K562 (cell line): Measurements from ENCODE around the gene PRKG1. TPM values are rescaled to one million over a fixed set of nuclear protein-coding genes. Genes with fewer than 3 reads are reported as not detected.

ENCODE experiments used
- ATAC-seq: fragments of 200-7000 bp; cut with Tn5 transposase; 3 replicates; pipeline ENCODE4 v1.9.1; 2020; ENCODE audit warnings: moderate library complexity
- BruUV-seq: library from RNA; stranded (reverse); fragments of 400-500 nt; replicated peaks from 2 replicates; lab custom pipeline; 2021; lab: Mats Ljungman, UMichigan
- CTCF ChIA-PET: fragments of 300-600 bp; formaldehyde crosslinking; extraction: SDS; loops from one replicate; lab custom pipeline; 2021; ENCODE audit warnings: low intra/inter-chr PET ratio; lab: Yijun Ruan, JAX
- POLR2A ChIA-PET: fragments of 300-600, 350-650 bp; sonication (Branson Sonifier 250); formaldehyde crosslinking; extraction: SDS; loops from one replicate; lab custom pipeline; 2021; ENCODE audit warnings: antibody characterized with exemption, inconsistent platforms; lab: Yijun Ruan, JAX
- DNase-seq, 4 experiments: peaks; one replicate each; pipeline versions ENCODE4 v3.0.0 to v3.0.0-alpha.2; 2011 to 2018; ENCODE audit warnings: low spot score in 3 of 4, mixed read lengths in 3 of 4; ENCODE audit errors: extremely low read depth in 1 of 4
- FAIRE-seq: peaks from 2 replicates; lab custom pipeline; 2011; peaks lifted over from hg19 to GRCh38; lab: Jason Lieb, UNC
- H2AFZ ChIP-seq: 2 replicates; pipeline ENCODE4 v1.6.0; 2011; ENCODE audit warnings: low read depth, low read length, control low read depth, inconsistent platforms
- H3K27ac ChIP-seq: fragments of 200-600 bp; 3 replicates; pipeline ENCODE4 v1.8.0; 2011; ENCODE audit warnings: low read depth, mild to moderate bottlenecking, control low read depth, inconsistent platforms, low read length, moderate library complexity, mixed read lengths; ENCODE audit errors: extremely low read depth
- H3K27me3 ChIP-seq, 2 experiments: fragments of 300-600 bp in 1 of 2; 2 replicates in 1 of 2; 3 replicates in 1 of 2; pipeline versions ENCODE4 v1.6.0 to v1.8.0; 2011; ENCODE audit warnings: inconsistent platforms in 2 of 2, low read length in 2 of 2, mild to moderate bottlenecking in 1 of 2, mixed read lengths in 1 of 2, moderate library complexity in 1 of 2; ENCODE audit not compliant: control insufficient read depth in 2 of 2, insufficient read depth in 2 of 2
- H3K36me3 ChIP-seq: fragments of 300-600 bp; 3 replicates; pipeline ENCODE4 v1.8.0; 2011; ENCODE audit warnings: mild to moderate bottlenecking, low read length, inconsistent platforms; ENCODE audit not compliant: control insufficient read depth, insufficient read depth
- H3K4me1 ChIP-seq, 2 experiments: fragments of 200-600 bp in 1 of 2; replicated peaks in 1 of 2; 2 replicates in 1 of 2; 3 replicates in 1 of 2; pipeline versions ENCODE4 v1.5.1 to v1.8.0; 2011; ENCODE audit warnings: inconsistent platforms in 2 of 2, low read length in 2 of 2, mild to moderate bottlenecking in 1 of 2, mixed read lengths in 1 of 2, moderate library complexity in 1 of 2; ENCODE audit not compliant: control insufficient read depth in 2 of 2, insufficient read depth in 2 of 2
- H3K4me2 ChIP-seq: 2 replicates; pipeline ENCODE4 v1.6.1; 2011; ENCODE audit warnings: low read length, control low read depth, inconsistent platforms, mixed read lengths; ENCODE audit not compliant: insufficient read depth
- H3K4me3 ChIP-seq: fragments of 200-600 bp; sonication (generic), shearing (Covaris generic); 2 replicates; pipeline ENCODE4 v1.5.1; 2016; ENCODE audit warnings: control low read depth, inconsistent platforms
- H3K79me2 ChIP-seq: fragments of 200-600 bp; 3 replicates; pipeline ENCODE4 v1.8.0; 2011; ENCODE audit warnings: low read length, inconsistent platforms; ENCODE audit not compliant: control insufficient read depth, insufficient read depth
- H3K9ac ChIP-seq, 2 experiments: 2 replicates each; pipeline versions ENCODE4 v1.6.0 to v1.6.1; 2011; ENCODE audit warnings: low read depth in 2 of 2, low read length in 2 of 2, control low read depth in 1 of 2, inconsistent platforms in 1 of 2, mild to moderate bottlenecking in 1 of 2, mixed read lengths in 1 of 2; ENCODE audit not compliant: insufficient read depth in 1 of 2
- H3K9me1 ChIP-seq: one replicate; pipeline ENCODE4 v1.6.0; 2011; ENCODE audit warnings: inconsistent platforms, mild to moderate bottlenecking, low read length, moderate library complexity; ENCODE audit not compliant: control insufficient read depth, insufficient read depth
- H3K9me3 ChIP-seq: replicated peaks from 2 replicates; pipeline ENCODE4 v1.5.1; 2011; ENCODE audit warnings: low read depth, low read length, inconsistent platforms; ENCODE audit not compliant: control insufficient read depth, insufficient read depth
- H4K20me1 ChIP-seq: replicated peaks from 2 replicates; pipeline ENCODE4 v1.6.1; 2011; ENCODE audit warnings: low read length, inconsistent platforms, mixed read lengths; ENCODE audit not compliant: control insufficient read depth, insufficient read depth
- BRCA1 ChIP-seq, 2 experiments: fragments of 450-650 bp in 1 of 2; sonication (generic) in 1 of 2; formaldehyde crosslinking in 1 of 2; IDR thresholded peaks; 2 replicates each; pipeline versions ENCODE4 v1.5.0 to v1.6.1; 2017 to 2020; ENCODE audit warnings: mild to moderate bottlenecking in 1 of 2, missing genetic modification reagents in 1 of 2
- DIDO1 ChIP-seq: fragments of 450-650 bp; IDR thresholded peaks from 2 replicates; pipeline ENCODE4 v1.6.1; 2016; ENCODE audit warnings: low read depth, missing biosample characterization, missing genetic modification characterization
- E2F1 ChIP-seq: sonication (generic); formaldehyde crosslinking; IDR thresholded peaks from 2 replicates; pipeline ENCODE4 v1.8.1; 2023; ENCODE audit warnings: mild to moderate bottlenecking, missing genetic modification reagents, moderate library complexity
- THRA ChIP-seq: fragments of 450-650 bp; IDR thresholded peaks from 2 replicates; pipeline ENCODE4 v1.6.1; 2017; ENCODE audit warnings: mild to moderate bottlenecking, moderate library complexity
- WGBS: fragments of 100-300 bp; shearing (Covaris generic); methylation state at CpG from one replicate; pipeline ENCODE4 v1.1.6; 2016; ENCODE audit warnings: low coverage, mixed read lengths; ENCODE audit not compliant: insufficient coverage; ENCODE audit errors: missing lambda C conversion rate; 5-methylcytosine and 5-hydroxymethylcytosine counted together
- in situ Hi-C: fragments of 300-500 bp; cut with MboI; formaldehyde crosslinking; loops from 4 replicates; pipeline ENCODE4 v1.15.0; 2018; ENCODE audit warnings: inconsistent platforms, mixed read lengths
- intact Hi-C: fragments of 100-400 bp; cut with micrococcal nuclease; formaldehyde crosslinking; loops from 2 replicates; pipeline ENCODE4 v1.14.2; 2022
- polyA plus RNA-seq, 8 experiments: library from polyadenylated mRNA; depleted of rRNA in 4 of 8; stranded (reverse) in 5 of 8; unstranded in 3 of 8; fragments of >200 nt; fragmentation: Nextera tagmentation in 2 of 8; fragmentation: Illumina TruSeq in 1 of 8; extraction: Ambion mirVana in 2 of 8; extraction: Trizol in 1 of 8; gene quantifications; 2 replicates each; pipeline versions ENCODE4 v1.2.1 to v1.2.3, GENCODE V29; 2011 to 2014; ENCODE audit warnings: inconsistent platforms in 1 of 8, missing spikeins in 1 of 8
- total RNA-seq, 7 experiments: library from RNA; depleted of rRNA in 6 of 7; stranded (reverse); fragments of >200 nt in 6 of 7; fragmentation: Illumina TruSeq in 2 of 7; extraction: Trizol in 2 of 7; gene quantifications; 2 replicates each; pipeline versions ENCODE4 v1.2.1 to v1.2.3, GENCODE V29; 2011 to 2021; ENCODE audit warnings: low replicate concordance in 1 of 7

Gene PRKG1
- total and polyA plus RNA-seq, 9 of the 15 experiments (the other 6 are each of a cell fraction or from before 2014, with no cell fraction given) = 0.22 TPM; not detected in 8

- Histone ChIP-seq H3K79me2 (no peaks in the 10 kb centered on the region), H3K4me3 (no peak overlapping the region), H3K36me3 (no peaks in the 10 kb centered on the region), H3K9me3 (no peaks in the 10 kb centered on the region), H3K4me1 (no peaks in the 10 kb centered on the region), H4K20me1 (no peaks in the 10 kb centered on the region), H3K9ac (no peak overlapping the region), H3K4me2 (no peak overlapping the region), H3K27me3 (no peaks in the 10 kb centered on the region), H2AFZ (no peak overlapping the region), H3K27ac (no peak overlapping the region), H3K9me1 (no peaks in the 10 kb centered on the region)
- TF ChIP-seq BRCA1 (IDR thresholded peaks at IDR 0.05) = no peak
- no peak for TF ChIP-seq BRCA1 (CRISPR knock-in tag; IDR thresholded peaks at IDR 0.05)
- TF ChIP-seq DIDO1 (tag) = no peak
- no peak for TF ChIP-seq E2F1 (CRISPR knock-in tag)
- no peak for TF ChIP-seq THRA
- ATAC-seq (no peak), FAIRE-seq (no peak), DNase-seq (no peak)
- in situ Hi-C loops (no loop called here), intact Hi-C loops (no loop called here)
- ChIA-PET POLR2A (no interaction called here), CTCF (no interaction called here)
- 6% methylated on average over 1 of the region's 1 CpG for WGBS
- BruUV-seq = no TSS peak
Observed at GRCh38 chr10:51241461-51241860, 167.2 kb downstream of the PRKG1 start.
